HG02970 (cell line): ENCODE results near the gene KCTD2.
A peak's percentile ranks its signal among the peaks of the same experiment; 100 is the strongest.
"Not testable (repeated sequence)": the region's sequence is repeated elsewhere in the genome, so short reads cannot be mapped to it uniquely, and the experiment has no call there.

Source experiments
- ATAC-seq: cut with Tn5 transposase; IDR thresholded peaks from one replicate; pipeline ENCODE4 v1.9.1; 2021; ENCODE audit warnings: mild to moderate bottlenecking, moderate library complexity, moderate number of reproducible peaks; ENCODE audit not compliant: unreplicated experiment, low FRiP score

The KCTD2 gene

GRCh38 chr17:75019146-75019545, 27.9 kb upstream of the KCTD2 start:
- no peak for ATAC-seq

DNA sequence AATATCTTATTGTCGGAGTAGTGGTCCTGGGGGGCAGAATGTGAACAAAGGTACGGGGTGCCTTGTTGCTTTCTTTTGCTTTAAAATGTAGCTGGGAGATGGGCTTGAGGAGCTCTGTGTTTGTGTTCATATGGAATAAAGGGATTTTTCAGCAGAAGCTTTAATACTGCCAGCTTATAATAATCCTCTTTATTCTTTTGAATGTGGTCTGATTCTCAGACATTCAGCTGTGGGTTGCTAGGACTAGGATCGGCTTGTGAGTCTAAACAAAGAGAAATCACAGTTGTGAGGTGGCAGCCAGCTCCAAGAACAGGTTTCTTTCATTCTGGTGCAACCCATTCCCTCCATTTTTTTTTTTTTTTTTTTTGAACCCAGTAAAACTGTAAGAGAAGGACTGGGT, 27.3 kb upstream of the KCTD2 start:
- no peak for ATAC-seq

- no peak for ATAC-seq
Observed at GRCh38 chr17:75020331-75021110, 26.5 kb upstream of the KCTD2 start.

- no peak for ATAC-seq
Observed at GRCh38 chr17:75024686-75025397, 22.2 kb upstream of the KCTD2 start.

DNA sequence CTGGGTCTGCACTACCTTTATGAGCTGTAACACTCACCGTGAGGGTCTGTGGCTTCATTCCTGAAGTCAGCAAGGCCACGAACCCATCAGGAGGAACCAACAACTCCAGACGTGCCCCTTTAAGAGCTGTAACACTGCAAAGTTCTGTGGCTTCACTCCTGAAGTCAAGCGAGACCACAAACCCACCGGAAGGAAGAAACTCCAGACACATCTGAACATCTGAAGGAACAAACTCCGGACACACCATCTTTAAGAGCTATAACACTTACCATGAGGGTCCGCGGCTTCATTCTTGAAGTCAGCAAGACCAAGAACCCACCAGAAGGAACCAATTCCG, 21.7 kb upstream of the KCTD2 start:
- ATAC-seq, result not testable (repeated sequence)

DNA sequence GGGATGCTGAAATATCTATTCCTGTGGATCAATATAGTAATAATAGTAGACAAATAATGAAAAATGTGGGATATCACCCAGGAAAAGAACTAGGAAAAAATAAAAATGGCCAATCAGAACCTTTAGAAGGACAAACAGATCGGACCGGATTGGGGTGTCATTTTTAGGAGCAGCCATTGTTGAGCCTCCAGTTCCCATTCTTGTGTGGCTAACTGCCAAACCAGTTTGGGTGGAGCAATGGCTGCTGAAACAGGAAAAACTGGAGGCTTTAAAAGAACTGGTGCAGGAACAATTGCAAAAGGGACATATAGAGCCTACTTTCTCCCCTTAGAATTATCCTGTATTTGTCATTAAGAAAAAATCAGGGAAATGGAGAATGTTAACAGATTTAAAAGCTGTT, 20.4 kb upstream of the KCTD2 start:
- not testable (repeated sequence) for ATAC-seq

GRCh38 chr17:75030161-75030560, 16.9 kb upstream of the KCTD2 start:
- ATAC-seq, result no peak

GRCh38 chr17:75031972-75032719, 14.9 kb upstream of the KCTD2 start:
- no peak for ATAC-seq

DNA sequence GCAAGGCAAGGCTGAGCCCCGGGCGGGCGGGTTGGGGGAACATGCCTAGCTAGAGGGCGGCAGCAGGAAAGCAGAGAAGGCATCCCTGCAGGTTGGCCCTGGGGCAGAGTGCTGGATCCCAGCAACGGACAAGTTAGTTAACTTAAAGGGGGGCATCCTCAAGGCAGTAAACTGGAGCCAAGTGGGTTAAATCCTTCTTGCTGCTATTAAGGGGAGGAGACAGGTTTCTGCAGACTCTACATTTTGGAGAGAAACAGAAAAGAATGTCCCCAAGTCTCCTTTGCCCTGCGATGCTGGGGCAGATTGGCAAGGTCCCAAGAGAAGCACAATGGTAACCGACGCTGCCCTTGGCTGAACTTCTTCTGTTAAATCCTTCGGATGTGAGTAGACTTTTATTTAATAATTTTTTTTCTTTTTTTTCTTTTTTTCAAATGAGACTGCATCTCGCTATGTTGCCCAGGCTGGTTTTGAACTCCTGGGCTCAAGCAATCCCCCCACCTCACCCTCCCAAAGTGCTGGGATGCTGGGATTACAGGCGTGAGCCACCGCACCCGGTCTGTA, 14.2 kb upstream of the KCTD2 start:
- no peak for ATAC-seq

GRCh38 chr17:75033346-75034235, 13.4 kb upstream of the KCTD2 start:
- ATAC-seq, result peak; percentile 37

- peak; percentile 61 for ATAC-seq
Observed at GRCh38 chr17:75034236-75034908, 12.7 kb upstream of the KCTD2 start.

DNA sequence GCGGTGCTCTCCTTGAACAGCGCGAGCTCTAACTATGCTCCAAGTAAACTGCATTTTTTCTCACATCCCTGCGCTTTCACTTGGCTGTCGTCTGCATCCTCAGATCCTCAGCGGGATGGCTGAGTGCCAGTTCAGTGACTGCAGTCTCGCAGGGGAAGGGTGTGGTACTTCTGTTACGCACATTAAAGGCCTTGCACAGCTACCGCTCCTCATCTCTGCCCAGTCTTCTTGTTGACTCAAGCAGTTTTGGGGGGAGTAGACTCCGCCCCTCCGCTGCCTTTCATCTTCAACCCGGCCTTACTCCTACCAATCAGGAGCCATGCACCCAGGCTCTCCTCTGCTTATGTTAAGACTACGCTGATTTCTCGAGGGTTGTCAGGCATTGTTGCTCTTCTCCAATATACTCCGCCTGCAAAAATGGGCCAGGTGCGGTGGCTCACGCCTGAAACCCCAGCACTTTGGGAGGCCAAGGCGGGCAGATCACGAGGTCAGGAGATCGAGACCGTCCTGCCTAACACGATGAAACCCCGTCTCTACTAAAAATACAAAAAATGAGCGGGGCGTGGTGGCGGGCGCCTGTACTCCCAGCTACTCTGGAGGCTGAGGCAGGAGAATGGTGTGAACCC, 10.3 kb upstream of the KCTD2 start:
- no peak for ATAC-seq

- ATAC-seq, result no peak
Observed at GRCh38 chr17:75039238-75039637, 7.8 kb upstream of the KCTD2 start.

DNA sequence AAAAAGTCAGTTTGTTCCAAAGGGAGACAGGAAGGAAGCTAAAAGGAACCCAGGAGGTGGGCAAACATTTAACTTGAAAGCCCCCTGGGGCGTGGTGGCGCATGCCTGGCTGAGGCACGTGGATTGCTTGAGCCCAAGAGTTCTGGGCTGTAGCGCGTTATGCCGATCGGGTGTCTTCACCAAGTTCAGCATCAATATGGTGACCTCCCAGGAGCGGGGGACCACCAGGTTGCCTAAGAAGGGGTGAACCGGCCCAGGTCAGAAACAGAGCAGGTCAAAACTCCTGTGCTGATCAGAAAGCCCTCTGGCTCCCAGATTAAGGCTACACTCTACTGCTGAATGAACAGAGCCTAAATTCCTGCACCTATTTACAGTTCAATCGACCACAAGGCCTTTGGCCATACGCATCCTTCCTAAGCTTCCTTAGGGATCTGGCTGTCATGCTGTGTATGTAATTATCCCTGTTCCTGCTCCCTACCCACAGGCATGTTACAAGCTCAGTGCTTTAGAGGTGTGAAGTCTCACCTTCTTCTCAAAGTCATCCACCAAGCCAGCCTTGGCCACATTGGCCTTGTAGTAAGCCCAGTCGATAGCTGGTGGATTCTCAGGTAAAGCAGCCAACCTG, 5.3 kb upstream of the KCTD2 start:
- no peak for ATAC-seq

DNA sequence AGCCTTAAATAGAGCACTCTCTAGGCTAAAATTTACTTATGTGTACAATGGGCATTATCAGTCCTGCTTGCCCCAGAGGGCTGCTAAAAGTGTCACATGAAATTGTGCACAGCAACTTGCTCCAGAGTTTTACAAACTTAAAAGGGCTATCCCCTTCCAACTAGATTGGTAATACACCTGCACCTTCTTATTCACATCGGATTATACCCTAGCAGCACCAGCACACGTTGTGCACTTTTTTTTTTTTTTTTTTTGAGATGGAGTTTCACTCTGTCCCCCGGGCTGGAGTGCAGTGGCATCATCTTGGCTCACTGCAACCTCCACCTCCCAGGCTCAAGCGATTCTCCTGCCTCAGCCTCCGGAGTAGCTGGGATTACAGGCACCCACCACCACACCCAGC, 3.2 kb upstream of the KCTD2 start:
- not testable (repeated sequence) for ATAC-seq

GRCh38 chr17:75044716-75045115, 2.3 kb upstream of the KCTD2 start:
- ATAC-seq, result no peak

DNA sequence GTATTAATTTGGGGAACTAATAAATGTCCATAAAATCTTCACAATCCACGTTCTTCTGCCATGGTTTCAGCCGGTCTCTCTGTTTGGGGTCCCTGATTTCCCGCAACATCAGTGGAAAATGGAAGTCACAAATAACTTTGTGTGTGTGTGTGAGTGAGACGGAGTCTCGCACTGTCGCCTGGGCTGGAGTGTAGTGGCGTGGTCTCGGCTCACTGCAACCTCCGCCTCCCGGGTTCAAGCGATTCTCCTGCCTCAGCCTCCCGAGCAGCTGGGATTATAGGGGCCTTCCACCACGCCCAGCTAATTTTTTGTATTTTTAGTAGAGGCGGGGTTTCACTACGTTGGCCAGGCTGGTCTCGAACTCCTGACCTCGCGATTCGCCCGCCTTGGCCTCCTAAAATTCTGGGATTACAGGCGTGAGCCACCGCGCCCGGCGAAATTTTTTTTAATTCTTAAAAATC, 1.0 kb upstream of the KCTD2 start:
- not testable (repeated sequence) for ATAC-seq

DNA sequence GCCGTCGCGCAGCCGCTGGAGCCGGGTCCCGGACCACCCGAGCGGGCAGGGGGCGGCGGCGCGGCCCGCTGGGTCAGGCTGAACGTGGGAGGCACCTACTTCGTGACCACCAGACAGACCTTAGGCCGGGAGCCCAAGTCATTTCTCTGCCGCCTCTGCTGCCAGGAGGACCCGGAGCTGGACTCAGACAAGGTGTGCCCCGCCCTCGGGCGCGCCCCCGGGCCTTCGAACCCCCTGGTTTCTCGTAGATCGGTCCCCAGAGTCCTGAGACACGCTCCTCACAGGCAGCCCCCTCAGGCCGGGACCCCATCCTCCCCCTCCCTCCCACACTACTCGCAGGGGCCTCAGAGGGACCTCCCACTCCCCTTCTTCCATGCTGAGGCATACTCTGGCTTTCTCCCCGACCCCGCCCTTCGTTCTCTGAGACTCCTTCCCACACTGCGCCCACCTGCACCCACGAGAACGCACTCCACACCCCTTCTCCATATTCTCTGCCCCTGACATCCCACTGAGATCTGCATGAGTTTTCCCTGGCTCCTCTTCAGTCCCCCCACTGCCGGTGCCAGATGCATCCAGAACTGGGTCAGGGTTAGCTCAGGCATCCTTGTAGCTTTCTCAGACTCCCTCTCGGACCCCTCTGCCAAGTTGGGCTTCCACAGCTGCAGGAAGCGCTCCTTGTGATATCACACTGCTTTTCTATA, 523 bp downstream of the KCTD2 start:
- ATAC-seq, result peak; percentile 13
